Measurements from ENCODE around the gene MTRF1L. TPM values are rescaled to one million over a fixed set of nuclear protein-coding genes. Genes with fewer than 3 reads are reported as not detected.

Gene MTRF1L
- polyA plus RNA-seq, 1 donor (not counting 4 experiments of a cell fraction or from before 2014, with no cell fraction given): 19.0 TPM

- no peak for TF ChIP-seq EZH2 (IDR thresholded peaks at IDR 0.05; ENCODE audit: low read length)
- TF ChIP-seq CTCF (optimal IDR thresholded peaks at IDR 0.05 in 1 of 3, IDR thresholded peaks at IDR 0.05 in 1 of 3, conservative IDR thresholded peaks at IDR 0.05 in 1 of 3; ENCODE audit: extremely low read depth in 1 of 3, insufficient read depth in 2 of 3, low read length in 3 of 3): no peak
- Histone ChIP-seq H4K20me1 (ENCODE audit: control insufficient read depth, extremely low read depth, insufficient read depth, low read length) (no peaks in the 10 kb centered on the region), H3K4me1 (ENCODE audit: control insufficient read depth, extremely low read depth, insufficient read depth, low read length) (peaks cover 28% of the 10 kb centered on the region), H3K9me3 (ENCODE audit: control insufficient read depth, low read depth, low read length) (no peaks in the 10 kb centered on the region), H2AFZ (ENCODE audit: control insufficient read depth, low read length) (no peak overlapping the region), H3K4me2 (ENCODE audit: control insufficient read depth, extremely low read depth, insufficient read depth, low read depth, low read length) (peak overlapping the region; percentile 93), H3K9ac (ENCODE audit: control insufficient read depth, extremely low read depth, insufficient read depth, low read length) (peak overlapping the region; percentile 92), H3K36me3 (ENCODE audit: control insufficient read depth in 2 of 2, extremely low read depth in 1 of 2, insufficient read depth in 2 of 2, low read length in 2 of 2) (no peaks in the 10 kb centered on the region), H3K79me2 (ENCODE audit: control insufficient read depth, insufficient read depth, low read length) (peaks cover 47% of the 10 kb centered on the region), H3K4me3 (ENCODE audit: control insufficient read depth in 2 of 3, extremely low read depth in 1 of 3, insufficient read depth in 2 of 3, low read depth in 1 of 3, low read length in 3 of 3) (peak overlapping the region in 2 of 3 experiments; percentile 45 to 93), H3K27me3 (ENCODE audit: control insufficient read depth, extremely low read depth, insufficient read depth, low read length) (no peaks in the 10 kb centered on the region), H3K9me1 (ENCODE audit: control insufficient read depth, extremely low read depth, insufficient read depth, low read length) (no peaks in the 10 kb centered on the region), H3K27ac (ENCODE audit: control insufficient read depth, insufficient read depth, low read length) (peak overlapping the region; percentile 93)
- no peak for DNase-seq (ENCODE audit: low read depth, low spot score)
- dilution Hi-C loops (cut with MboI; ENCODE audit: extremely low pct_ligation_motif_present, low sequenced_read_pairs): no loop called here
- no peak for FAIRE-seq
These were observed 18.0 kb downstream of the MTRF1L start for GRCh38 chr6:152984513-152984872.

DNA sequence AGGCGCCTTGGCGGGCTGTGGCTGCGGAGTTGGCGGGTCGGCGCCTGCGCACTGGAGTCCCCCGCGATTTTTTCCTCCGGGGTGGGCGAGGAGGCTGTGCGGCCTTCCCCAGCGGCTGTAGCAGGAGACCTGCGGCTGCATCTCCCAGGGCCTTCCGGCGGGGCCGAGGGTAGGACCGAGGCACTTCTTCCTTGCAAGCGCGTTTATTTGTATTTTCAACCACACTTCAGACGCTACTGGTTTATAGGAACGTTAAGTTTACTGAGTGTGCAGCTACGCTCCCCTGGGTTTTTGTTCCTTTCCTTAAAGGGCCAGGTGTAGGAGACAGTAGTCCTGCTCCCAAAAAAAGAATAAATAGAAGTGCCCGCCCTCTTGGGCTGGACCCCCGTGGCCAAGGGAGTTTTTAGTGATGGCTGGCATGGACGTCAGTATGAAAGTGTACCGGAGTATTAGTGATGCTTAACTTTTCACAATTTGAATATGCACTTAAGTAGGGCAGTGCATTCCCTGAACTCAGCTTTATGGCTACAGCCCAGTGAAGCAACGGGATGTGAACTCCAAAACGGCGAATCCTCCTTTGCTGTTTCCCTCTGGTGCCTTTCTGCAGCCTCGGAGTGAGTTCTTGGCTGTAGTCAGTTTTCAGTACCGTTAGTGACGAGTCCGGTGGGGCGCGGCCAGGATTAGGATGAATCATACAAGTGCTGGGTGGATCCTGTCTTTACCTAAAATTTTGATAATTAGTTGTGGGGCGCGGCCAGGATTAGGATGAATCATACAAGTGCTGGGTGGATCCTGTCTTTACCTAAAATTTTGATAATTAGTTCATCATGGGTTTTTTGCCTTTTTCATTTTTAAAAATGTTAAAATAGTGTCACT is 18.6 kb downstream of the MTRF1L start:
- peak; percentile 58 for FAIRE-seq
- no peaks in the 10 kb centered on the region for H4K20me1 ChIP-seq (ENCODE audit: control insufficient read depth, extremely low read depth, insufficient read depth, low read length)

More for the DNA sequence above, 18.6 kb downstream of the MTRF1L start:
- no peaks in the 10 kb centered on the region for H3K27me3 ChIP-seq (ENCODE audit: control insufficient read depth, extremely low read depth, insufficient read depth, low read length)
- peak overlapping the region; percentile 93 for H3K27ac ChIP-seq (ENCODE audit: control insufficient read depth, insufficient read depth, low read length)
- peak overlapping the region; percentile 93 for H3K4me2 ChIP-seq (ENCODE audit: control insufficient read depth, extremely low read depth, insufficient read depth, low read depth, low read length)
- DNase-seq (ENCODE audit: low read depth, low spot score): peak; percentile 65
- TF ChIP-seq EZH2 (IDR thresholded peaks at IDR 0.05; ENCODE audit: low read length): no peak
- TF ChIP-seq CTCF (optimal IDR thresholded peaks at IDR 0.05 in 1 of 3, IDR thresholded peaks at IDR 0.05 in 1 of 3, conservative IDR thresholded peaks at IDR 0.05 in 1 of 3; ENCODE audit: extremely low read depth in 1 of 3, insufficient read depth in 2 of 3, low read length in 3 of 3): no peak
- peaks cover 54% of the 10 kb centered on the region for H3K79me2 ChIP-seq (ENCODE audit: control insufficient read depth, insufficient read depth, low read length)
- H3K4me3 ChIP-seq (ENCODE audit: control insufficient read depth in 2 of 3, extremely low read depth in 1 of 3, insufficient read depth in 2 of 3, low read depth in 1 of 3, low read length in 3 of 3): peak overlapping the region; percentile 68 to 98 (median 93)
- no peaks in the 10 kb centered on the region for H3K36me3 ChIP-seq (ENCODE audit: control insufficient read depth in 2 of 2, extremely low read depth in 1 of 2, insufficient read depth in 2 of 2, low read length in 2 of 2)
- H3K9me3 ChIP-seq (ENCODE audit: control insufficient read depth, low read depth, low read length): no peaks in the 10 kb centered on the region
- dilution Hi-C loops (cut with MboI; ENCODE audit: extremely low pct_ligation_motif_present, low sequenced_read_pairs): no loop called here
- no peaks in the 10 kb centered on the region for H3K9me1 ChIP-seq (ENCODE audit: control insufficient read depth, extremely low read depth, insufficient read depth, low read length)
- peak overlapping the region; percentile 92 for H3K9ac ChIP-seq (ENCODE audit: control insufficient read depth, extremely low read depth, insufficient read depth, low read length)
- peak overlapping the region; percentile 97 for H2AFZ ChIP-seq (ENCODE audit: control insufficient read depth, low read length)
- H3K4me1 ChIP-seq (ENCODE audit: control insufficient read depth, extremely low read depth, insufficient read depth, low read length): peaks cover 29% of the 10 kb centered on the region

Measured in keratinocyte (primary cell).